ENCODE data around the gene MYLK.

MYLK gene

GRCh38 chr3:123871946-123872345, 12.2 kb downstream of the MYLK start:
- no peak for DNase-seq

- DNase-seq: no peak
These were observed 14.1 kb downstream of the MYLK start for GRCh38 chr3:123870033-123870432.

GRCh38 chr3:123869165-123869564, 15.0 kb downstream of the MYLK start:
- DNase-seq: no peak

- DNase-seq: no peak
These were observed 19.4 kb downstream of the MYLK start for GRCh38 chr3:123864706-123865105.

- no peak for DNase-seq
These were observed 22.0 kb downstream of the MYLK start for GRCh38 chr3:123862152-123862551.

- DNase-seq: no peak
These were observed 22.9 kb downstream of the MYLK start for GRCh38 chr3:123861081-123861836.

- no peak for DNase-seq
These were observed 25.0 kb downstream of the MYLK start for GRCh38 chr3:123859177-123859576.

GRCh38 chr3:123854905-123855304, 29.2 kb downstream of the MYLK start:
- no peak for DNase-seq

- DNase-seq: no peak
These were observed 30.3 kb downstream of the MYLK start for GRCh38 chr3:123853686-123854372.

- DNase-seq: no peak
These were observed 36.9 kb downstream of the MYLK start for GRCh38 chr3:123847209-123847608.

- DNase-seq: no peak
These were observed 40.5 kb downstream of the MYLK start for GRCh38 chr3:123843668-123844067.

- DNase-seq: no peak
These were observed 41.4 kb downstream of the MYLK start for GRCh38 chr3:123842711-123843110.

- no peak for DNase-seq
These were observed 42.5 kb downstream of the MYLK start for GRCh38 chr3:123841476-123842238.

GRCh38 chr3:123840961-123841360, 43.2 kb downstream of the MYLK start:
- no peak for DNase-seq

- DNase-seq: no peak
These were observed 46.3 kb downstream of the MYLK start for GRCh38 chr3:123837858-123838257.

- no peak for DNase-seq
These were observed 49.5 kb downstream of the MYLK start for GRCh38 chr3:123834631-123835030.

- no peak for DNase-seq
These were observed 50.7 kb downstream of the MYLK start for GRCh38 chr3:123833398-123833785.

- no peak for DNase-seq
These were observed 51.3 kb downstream of the MYLK start for GRCh38 chr3:123832692-123833397.

- no peak for DNase-seq
These were observed 52.7 kb downstream of the MYLK start for GRCh38 chr3:123831420-123831819.

- DNase-seq: no peak
These were observed 62.2 kb downstream of the MYLK start for GRCh38 chr3:123821920-123822319.

GRCh38 chr3:123819949-123820348, 64.2 kb downstream of the MYLK start:
- DNase-seq: no peak

- no peak for DNase-seq
These were observed 65.2 kb downstream of the MYLK start for GRCh38 chr3:123818921-123819429.

GRCh38 chr3:123818324-123818920, 65.7 kb downstream of the MYLK start:
- no peak for DNase-seq

Data from activated CD4-positive, alpha-beta T cell treated with anti-CD3 and anti-CD28 coated beads for 1 hour (primary cell).